Stomach (tissue), 4 donors: ENCODE results near the gene PIK3CB.

ENCODE experiments used
- POLR2A ChIP-seq, 4 donors: fragments of 450-650 bp; IDR thresholded peaks; one replicate each; pipeline ENCODE4 v1.6.1; 2016; ENCODE audit warnings: antibody characterized with exemption in 4 of 4, control low read depth in 2 of 4, mild to moderate bottlenecking in 1 of 4, moderate library complexity in 1 of 4
- TF ChIP-seq, protein P1 (sequence below), 7 experiments: fragments of 450-650 bp in 4 of 7; fragments of 200-600 bp in 3 of 7; sonication (generic) in 3 of 7; IDR thresholded peaks; one replicate each; pipeline ENCODE4 v1.5.1; 2016 to 2019; ENCODE audit warnings: antibody characterized with exemption in 7 of 7, control low read depth in 2 of 7, mild to moderate bottlenecking in 1 of 7

DNA sequence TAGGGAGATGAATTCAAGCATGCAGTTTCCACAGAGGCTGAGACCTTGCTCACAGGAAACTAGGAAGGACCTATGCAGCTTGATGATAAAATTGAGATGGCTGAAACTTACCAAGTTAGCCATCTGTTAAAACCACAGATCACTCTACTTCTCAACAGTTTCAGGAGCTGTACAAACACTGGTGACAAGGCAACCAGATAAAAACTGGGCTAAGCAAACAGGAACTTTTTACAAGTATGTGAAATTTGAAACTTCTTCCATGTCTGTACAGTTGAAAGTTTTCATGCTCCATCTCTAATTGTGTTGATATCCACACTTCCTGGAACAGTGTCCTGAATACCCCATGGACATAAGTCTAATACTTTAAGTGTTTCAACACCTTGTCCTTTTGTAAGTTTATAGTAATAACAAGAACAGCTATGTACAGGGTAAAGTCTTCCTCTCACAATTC, 147.9 kb downstream of the PIK3CB start:
- TF ChIP-seq, protein P1, sequence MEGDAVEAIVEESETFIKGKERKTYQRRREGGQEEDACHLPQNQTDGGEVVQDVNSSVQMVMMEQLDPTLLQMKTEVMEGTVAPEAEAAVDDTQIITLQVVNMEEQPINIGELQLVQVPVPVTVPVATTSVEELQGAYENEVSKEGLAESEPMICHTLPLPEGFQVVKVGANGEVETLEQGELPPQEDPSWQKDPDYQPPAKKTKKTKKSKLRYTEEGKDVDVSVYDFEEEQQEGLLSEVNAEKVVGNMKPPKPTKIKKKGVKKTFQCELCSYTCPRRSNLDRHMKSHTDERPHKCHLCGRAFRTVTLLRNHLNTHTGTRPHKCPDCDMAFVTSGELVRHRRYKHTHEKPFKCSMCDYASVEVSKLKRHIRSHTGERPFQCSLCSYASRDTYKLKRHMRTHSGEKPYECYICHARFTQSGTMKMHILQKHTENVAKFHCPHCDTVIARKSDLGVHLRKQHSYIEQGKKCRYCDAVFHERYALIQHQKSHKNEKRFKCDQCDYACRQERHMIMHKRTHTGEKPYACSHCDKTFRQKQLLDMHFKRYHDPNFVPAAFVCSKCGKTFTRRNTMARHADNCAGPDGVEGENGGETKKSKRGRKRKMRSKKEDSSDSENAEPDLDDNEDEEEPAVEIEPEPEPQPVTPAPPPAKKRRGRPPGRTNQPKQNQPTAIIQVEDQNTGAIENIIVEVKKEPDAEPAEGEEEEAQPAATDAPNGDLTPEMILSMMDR (IDR thresholded peaks at IDR 0.05): no peak
- TF ChIP-seq POLR2A (IDR thresholded peaks at IDR 0.05): no peak
